COLO829 (cell line): ENCODE data around the gene TSPAN14.
"Not testable (repeated sequence)": the region's sequence is repeated elsewhere in the genome, so short reads cannot be mapped to it uniquely, and the experiment has no call there.

Source experiments
- DNase-seq: peaks from one replicate; pipeline ENCODE4 v3.0.0; 2012; ENCODE audit warnings: low spot score

Gene TSPAN14

DNA sequence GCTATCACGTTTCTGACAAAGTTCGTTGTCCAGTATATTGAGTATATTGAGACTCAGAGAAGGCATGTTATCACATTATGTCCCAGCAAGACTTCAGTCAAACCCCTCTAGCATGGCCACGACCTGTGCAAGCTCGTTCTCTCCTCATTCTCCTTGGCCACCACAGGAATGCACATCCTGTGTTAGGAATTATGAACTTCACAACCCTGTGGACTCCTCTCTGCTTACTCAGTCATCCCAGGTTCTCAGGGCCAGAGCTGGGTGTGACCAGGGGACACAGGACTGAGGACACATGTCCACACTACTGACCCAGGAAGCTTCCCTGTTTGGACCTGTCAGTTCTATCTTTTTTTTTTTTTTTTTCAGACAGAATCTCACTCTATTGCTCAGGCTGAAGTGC lies 87.9 kb downstream of the TSPAN14 start:
- DNase-seq: no peak

DNA sequence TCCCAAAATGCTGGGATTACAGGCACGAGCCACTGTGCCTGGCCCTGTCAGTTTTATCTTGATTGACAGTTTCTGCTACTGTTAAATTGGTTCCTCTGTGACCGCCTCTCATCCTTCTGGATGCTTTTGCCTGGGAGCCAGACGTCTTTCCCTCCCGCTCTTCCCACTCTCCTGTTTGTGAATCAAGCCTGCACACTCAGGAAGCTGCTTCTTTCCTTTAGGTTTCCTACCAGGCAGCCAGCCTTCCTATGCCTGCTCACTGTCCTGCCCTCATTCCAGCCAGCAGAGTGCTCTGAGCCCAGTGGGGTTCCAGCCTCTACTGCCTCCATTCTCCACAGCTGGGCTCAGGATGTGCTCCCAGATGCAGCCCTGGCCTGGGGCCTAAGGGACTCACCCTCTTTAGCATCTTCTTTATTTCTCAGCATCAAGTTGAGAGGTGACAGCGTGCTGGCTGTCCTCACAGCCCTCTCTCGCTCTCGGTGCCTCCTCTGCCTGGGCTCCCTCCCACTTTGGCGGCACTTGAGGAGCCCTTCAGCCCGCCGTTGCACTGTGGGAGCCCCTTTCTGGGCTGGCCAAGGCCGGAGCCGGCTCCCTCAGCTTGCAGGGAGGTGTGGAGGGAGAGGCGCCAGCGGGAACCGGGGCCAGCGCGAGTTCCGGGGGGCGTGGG lies 88.7 kb downstream of the TSPAN14 start:
- DNase-seq: no peak

DNA sequence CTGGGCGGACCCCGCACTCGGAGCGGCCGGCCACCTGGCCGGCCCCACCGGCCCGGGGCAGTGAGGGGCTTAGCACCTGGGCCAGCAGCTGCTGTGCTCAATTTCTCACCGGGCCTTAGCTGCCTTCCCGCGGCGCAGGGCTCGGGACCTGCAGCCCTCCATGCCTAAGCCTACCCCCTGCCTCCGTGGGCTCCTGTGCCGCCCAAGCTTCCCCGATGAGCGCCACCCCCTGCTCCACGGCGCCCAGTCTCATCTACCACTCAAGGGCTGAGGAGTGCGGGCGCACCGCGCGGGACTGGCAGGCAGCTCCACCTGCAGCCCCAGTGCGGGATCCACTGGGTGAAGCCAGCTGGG lies 89.2 kb downstream of the TSPAN14 start:
- DNase-seq: not testable (repeated sequence)

DNA sequence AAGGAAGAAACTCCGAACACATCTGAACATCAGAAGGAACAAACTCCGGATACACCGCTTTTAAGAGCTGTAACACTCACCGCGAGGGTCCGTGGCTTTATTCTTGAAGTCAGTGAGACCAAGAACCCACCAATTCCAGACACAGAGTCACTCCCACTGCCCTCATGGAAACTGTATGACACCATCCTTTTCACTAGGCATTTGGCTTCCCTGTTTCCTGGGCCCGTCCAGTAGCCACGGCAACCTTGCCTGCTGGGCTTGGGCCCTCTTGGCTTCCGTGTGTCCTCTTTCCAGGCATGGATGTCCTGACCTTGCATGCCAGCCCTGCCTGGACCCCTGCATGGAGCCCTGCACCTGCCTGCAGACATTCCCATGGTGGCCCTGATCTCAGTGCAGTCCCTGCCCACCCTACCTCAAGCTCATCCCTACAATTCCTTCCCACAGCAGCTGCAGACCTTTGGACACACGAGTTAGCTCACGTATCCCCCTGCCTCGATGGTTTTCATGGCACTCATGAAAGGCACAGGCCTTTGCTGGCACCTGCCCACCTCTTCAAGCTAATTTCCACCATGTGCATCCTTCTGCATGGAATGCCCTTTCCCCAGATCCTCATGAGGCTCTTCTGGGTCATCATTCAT lies 90.3 kb downstream of the TSPAN14 start:
- DNase-seq: no peak

DNA sequence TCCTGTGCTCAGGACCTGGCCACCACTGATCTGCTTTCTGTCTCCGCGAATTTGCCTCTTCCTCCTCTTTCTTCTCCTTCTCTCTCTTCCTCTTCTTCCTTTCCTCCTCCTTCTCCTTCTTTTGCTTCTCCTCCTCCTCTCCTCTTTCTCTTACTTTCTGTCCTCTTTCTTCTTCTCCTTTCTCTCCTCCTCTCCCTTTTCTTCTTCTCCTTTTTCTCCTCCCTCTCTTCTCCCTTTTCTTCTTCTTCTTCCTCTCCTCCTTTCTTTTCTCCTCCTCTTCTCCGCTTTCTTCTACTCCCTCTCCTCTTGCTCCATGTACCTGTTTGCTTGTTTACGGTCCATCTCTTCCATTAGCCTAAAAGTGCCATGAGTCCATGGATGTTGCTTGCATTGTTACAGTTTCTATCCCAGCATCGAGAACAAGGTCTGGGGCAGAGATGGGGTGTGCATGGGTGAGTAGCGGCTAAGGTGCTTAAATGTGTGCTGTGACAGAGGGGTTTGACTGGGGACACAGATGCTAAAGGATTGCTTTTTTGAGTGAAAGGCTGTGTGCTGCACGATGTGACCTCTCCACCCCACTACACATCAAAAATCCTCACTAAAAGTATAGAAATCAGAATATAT lies 91.3 kb downstream of the TSPAN14 start:
- no peak for DNase-seq

DNA sequence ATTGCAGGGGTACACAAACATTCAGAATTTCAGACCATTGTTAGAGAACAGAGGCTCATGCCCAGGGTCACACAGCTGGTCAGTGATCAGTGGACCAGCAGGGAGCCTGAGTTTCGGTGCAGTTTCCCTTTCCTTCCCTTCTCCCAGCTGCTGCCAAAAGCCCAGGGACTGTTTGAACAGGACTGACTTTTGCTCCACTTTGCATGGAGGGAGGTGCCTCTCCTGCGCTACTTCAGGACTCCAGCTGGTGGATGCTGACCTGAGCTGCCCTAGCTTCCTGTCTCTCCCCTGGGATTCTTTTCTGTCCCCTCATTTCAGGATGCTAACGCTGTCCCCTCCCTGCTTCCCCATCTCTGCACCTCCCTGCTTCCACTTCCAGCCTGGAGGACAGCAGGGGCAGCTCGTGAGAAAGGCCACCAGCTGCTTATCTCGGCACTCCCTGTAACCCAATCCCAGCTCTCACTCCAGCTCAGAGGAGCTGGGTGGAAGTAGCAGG lies 98.1 kb downstream of the TSPAN14 start:
- no peak for DNase-seq

DNA sequence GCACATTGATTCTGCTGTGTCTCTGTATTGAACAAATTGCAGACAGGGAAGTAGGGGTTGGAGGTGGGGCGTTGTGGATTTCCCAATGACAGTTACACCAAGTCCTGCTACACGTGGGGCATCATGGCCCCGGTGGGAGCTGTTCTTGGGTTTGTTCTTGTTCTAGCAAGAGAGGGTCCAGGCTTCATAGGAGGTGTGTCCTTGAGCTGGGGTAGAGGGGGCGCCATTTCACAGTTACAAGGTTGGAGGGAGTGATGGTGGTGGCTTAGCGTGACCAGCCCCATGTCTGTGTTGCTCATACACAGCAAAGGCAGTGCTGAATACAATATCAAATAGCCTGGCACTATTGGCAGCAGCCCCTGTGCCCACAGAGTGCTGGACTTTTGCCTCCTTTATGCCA lies 99.3 kb downstream of the TSPAN14 start:
- no peak for DNase-seq

DNA sequence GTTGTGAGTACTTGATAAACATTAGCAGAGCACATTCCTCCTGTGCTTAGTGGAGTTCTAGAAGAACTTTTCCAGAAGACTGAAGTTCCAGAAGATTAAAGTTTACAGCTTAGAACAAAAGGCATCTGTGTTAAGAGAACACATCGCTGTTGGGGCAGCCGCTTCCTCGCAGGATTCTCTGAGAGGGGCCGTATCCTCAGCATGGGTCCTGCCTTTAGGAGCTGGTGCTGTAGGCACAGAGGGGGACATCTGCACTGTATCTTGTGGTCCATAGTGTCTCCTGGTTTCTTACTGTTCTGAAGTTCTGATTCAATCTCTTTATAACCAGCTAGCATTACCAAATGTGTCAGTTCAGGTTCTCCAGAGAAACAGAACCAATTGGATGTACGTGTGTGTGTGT lies 99.9 kb downstream of the TSPAN14 start:
- no peak for DNase-seq

DNA sequence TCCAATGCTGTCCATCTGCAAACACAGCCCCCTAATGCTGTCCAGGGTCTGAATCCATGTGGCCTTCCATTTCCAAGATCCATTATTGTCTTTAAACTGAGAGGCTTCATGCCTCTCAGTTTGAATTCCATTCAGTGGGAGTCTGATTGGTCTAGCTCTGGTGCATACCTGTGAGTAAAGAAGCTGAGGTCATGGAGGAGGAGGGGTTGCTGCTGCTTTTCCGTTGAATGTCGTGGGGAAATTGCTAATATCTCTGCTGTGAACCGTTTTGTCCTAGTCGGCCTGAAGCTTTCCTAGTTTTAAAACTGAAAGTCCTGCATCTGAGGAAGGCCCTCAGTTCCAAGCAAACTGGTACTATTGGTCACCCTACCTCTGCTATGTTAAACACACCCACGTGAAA lies 101.3 kb downstream of the TSPAN14 start:
- DNase-seq: no peak

DNA sequence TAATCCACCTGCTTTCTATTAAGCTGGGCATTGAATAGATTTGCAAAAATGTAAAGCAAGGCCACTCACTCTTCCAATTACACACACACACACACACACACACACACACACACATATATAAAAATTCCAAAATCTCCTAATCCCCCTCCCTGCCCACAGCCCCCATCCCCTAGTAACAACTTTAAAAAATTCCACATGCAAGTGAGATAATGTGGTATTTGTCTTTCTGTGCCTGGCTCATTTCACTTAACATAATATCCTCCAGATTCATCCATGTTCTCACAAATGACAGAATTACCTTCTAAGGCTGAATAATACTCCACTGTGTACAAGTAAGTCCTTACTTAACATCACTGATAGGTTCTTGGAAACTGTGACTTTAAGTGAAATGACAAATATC lies 107.8 kb downstream of the TSPAN14 start:
- DNase-seq: no peak

DNA sequence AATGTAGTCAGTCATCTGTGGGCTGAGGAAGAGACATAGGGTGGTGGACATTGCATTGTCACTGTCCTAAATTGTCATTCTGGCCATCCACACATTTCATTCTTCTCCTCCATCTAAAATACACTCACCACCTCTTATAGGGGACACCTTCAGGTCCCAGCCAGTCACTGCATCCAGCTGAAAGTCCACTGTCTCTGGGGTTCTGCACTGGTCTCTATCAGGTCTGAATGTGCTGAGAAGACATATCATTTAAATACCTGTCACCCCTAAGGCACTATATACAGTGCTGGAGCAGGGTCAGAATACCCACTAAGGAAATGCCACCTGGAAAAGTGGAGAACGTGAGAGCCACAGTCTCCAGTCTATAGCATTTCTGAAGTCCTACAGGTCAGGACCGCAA lies 113.2 kb downstream of the TSPAN14 start:
- no peak for DNase-seq

DNA sequence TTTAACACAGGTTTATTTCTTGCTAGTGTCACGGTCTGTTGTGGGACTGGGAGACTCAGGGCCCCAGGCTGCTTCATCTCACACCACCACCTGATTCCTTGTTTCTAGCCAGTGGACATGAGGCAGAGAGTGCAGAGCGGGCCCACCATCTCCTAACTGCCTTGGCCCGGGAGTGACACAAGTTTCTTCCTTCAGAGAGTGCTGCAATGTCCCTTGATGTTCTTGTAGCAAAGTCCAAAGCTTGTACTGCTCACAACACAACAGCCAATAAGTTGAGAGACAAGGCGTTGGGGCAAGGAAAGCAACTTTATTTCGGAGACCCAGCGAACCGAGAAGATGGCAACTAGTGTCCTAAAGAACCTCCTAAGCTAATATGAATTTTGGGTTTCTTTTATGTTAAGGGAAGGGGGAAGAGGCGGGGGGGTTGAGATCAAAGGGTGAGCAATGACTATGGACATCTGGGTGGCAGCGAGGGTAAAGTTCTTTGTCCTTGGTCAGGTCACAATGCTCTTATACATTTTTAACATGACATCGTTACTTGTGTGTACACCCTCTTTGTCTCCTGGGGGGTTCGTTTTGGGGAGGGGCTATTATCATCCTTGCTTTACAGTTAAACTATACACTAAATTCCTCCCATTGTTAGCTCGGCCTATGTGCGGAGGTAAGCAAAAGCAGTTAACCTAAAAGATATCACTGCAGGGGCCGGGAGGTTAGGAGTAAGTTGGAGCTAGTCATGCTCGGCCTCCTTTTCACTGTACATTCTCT lies 115.2 kb downstream of the TSPAN14 start:
- no peak for DNase-seq

DNA sequence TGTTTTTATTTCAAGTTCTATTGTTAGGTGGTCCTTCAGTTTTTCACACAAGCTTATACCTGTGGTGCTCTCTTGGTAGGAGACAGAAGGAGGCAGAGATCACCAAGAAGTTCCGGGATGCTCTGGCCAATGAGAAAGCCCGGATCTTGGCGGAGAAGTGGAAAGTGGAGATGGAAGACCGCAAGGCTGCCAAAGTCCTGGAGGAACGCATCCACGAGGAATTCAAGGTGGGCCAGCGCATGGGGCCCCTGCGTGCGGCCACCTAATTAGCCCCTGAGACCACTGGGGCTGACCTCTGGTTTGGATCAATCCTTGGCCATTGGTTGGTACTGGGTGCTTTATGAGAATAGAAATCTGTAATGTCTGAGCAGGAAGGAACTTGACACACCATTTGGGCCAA lies 117.2 kb downstream of the TSPAN14 start:
- DNase-seq: no peak

DNA sequence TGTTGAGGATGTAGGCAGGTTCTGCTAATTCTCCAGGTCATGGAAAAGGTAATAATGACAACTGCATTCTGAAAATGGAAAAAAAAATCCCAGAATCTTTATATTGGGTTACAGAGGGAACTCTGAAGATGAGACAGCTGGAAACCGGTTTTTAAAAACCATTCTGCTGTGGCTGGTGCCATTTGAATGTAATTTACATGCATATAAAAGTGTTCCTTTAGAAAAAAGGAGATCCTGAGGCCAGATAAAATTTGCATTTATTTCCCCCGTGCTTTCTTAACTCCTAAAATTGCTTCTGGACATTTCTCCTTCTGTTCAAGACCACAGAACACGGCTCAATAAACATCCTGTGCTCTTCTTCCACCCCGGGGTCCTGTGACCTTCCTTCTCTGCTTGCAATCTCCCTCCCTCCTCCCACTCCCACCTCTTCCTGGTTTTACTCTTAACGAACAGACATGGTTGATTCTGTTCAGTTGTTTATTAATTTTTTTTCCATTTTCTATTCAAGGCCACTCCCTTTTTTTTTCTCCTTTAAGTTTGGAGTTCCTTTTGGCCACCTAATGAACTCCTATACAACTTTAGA lies 125.2 kb downstream of the TSPAN14 start:
- no peak for DNase-seq

DNA sequence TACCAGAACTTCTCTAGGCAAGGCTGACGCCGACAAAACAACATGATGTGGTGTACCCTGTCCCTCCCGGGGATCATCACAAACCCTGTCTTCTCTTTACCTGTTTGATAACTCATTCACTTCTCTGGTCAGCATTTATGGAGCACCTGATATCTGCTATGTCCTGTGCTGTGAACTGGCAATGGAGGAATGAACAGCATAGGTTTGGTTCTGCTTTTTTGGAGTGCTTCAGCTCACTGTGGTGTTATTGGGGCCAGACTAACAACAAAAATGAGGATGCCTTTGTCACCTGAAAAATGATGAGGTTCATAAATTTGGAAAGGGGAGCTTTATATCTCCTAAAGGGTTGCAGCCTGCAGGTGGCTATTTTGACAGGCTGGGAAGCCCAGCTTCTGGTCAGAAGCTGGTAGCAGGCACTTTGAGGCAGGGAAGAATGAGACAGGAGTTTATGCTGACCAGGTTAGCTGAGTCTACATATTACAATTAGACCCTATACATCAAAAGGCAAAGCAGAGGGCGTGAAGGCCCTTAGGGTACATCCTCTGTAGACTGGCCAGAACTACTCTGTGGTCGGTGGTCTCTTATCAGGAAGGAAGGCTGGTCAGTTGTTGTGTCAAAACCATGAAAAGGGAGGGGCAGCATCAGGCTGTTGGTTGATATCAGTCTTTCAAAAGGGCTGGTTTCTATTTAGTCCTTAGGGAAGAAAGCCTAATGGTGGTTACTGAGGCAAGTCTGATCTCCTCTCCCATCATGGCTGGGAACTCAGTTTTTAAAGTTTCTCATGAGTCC lies 125.9 kb downstream of the TSPAN14 start:
- DNase-seq: no peak

DNA sequence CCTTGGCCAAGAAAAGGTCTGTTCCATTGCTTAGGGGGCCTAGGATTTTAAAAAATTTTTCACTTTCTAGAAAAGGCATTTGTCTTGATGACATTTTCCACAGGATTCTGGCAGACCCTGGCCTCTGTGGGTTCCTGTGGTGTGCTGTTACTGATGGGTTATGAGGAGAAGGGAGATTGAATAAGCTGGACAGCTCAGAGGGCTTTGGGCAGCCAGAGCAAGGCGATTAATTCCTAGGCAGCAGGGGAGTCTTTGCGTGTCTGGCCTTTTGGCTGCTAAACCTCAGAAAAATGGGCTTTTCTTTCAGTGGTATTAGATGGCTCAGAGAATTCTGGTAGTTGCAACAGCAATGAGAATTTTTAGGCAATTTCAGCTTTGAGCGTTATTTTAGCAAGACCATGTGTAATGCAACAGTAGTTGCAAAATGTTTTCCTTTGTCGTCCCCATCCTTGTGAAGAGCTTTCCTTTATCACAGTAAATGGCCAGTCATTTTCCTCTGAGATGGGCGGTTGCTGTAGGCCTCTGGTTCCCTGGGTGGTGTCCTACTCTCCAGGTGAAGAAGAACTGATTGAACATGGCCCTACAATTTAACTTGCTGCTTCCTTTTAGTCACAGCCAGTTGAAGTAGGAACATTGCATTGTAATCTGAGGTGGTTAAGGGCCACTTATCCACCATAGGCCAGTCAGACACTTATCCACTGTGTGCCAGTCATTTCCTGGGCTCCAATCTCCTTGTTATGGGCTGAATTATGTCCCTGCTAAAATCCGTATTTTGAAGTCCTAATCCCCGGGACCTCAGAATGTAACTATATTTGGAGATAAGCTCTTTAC lies 126.7 kb downstream of the TSPAN14 start:
- DNase-seq: no peak

DNA sequence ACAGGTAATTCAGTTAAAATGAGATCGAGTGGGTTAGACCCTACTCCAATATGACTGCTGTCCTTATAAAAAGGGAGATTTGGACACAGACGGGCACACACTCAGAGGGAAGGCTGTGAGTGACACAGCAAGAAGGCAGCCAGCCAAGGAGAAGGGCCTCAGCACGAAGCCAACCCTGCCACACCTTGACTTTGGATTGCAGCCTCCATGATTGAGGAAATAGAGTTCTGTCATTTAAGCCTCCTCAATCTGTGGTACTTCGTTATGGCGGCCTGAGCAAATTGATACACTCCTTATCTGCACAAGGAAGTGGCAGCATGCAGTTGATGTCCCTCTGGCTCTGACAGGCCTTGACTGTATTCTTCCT lies 127.3 kb downstream of the TSPAN14 start:
- DNase-seq: no peak

DNA sequence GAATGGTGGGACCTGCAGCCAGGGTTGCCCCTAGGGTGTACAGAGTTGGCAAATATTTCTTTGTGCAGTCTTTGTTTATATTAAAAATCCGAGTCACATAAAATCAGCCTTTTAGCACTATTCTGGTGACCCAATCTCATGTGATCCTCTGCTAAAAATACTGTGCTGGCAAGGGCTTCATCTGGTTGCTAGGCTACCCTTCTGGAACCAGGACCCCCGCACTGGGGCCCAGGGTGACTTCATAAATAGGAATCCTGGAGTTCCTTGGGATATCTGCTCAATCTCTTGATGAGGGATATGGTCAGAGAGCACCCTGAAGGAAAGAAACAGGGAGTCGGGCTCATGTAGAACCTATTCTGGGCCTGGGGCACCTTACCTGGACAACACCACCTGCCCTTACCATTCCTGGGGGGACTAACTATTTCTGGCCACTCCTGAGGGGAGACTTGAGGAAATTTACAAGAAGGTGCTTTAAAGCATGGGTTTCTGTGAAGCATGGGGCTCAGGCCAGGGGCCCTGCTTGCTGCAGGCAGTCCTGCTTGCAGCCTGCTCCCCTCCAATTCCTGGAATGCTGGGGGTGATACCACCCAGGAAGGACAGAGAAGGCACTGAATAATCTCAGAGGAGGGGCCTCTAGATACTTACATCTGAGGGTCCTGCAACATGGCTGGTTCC lies 128.3 kb downstream of the TSPAN14 start:
- peak; percentile 6 for DNase-seq
